ENCODE results near the gene PRMT1. TPM values are rescaled to one million over a fixed set of nuclear protein-coding genes. Genes with fewer than 3 reads are reported as not detected.

PRMT1 gene
- total and polyA plus RNA-seq, 2 donors (not counting 1 experiment from before 2014, with no cell fraction given), result 184 to 298 TPM

- Histone ChIP-seq H3K79me2 (ENCODE audit: control insufficient read depth, insufficient read depth, low read length) (peaks cover 17% of the 10 kb centered on the region), H3K36me3 (ENCODE audit: control insufficient read depth, insufficient read depth, low read length) (peaks cover 37% of the 10 kb centered on the region), H4K20me1 (ENCODE audit: control insufficient read depth, extremely low read depth, insufficient read depth, low read length) (no peaks in the 10 kb centered on the region), H3K27me3 (ENCODE audit: control insufficient read depth, insufficient read depth, low read length) (no peaks in the 10 kb centered on the region), H3K4me1 (ENCODE audit: control insufficient read depth, extremely low read depth, insufficient read depth, low read length) (no peaks in the 10 kb centered on the region), H3K4me3 (replicated peaks in 1 of 4; ENCODE audit: control extremely low read depth in 1 of 4, insufficient read depth in 1 of 4, low read depth in 3 of 4, low read length in 4 of 4) (no peak overlapping the region), H3K9ac (ENCODE audit: insufficient read depth, low read length) (no peak overlapping the region), H2AFZ (ENCODE audit: low read length) (no peak overlapping the region), H3K9me3 (ENCODE audit: control insufficient read depth, insufficient read depth, low read depth, low read length) (no peaks in the 10 kb centered on the region), H3K27ac (ENCODE audit: insufficient read depth, low read length) (no peak overlapping the region), H3K4me2 (ENCODE audit: extremely low read depth, insufficient read depth, low read length) (no peak overlapping the region)
- no peak for DNase-seq (ENCODE audit: low read depth in 2 of 2)
- TF ChIP-seq CTCF (conservative IDR thresholded peaks at IDR 0.05 in 1 of 2, IDR thresholded peaks at IDR 0.05 in 1 of 2; ENCODE audit: low read depth in 1 of 2, low read length in 2 of 2) (no peak), EZH2 (IDR thresholded peaks at IDR 0.05; ENCODE audit: low read length, missing control alignments) (no peak)
Observed at GRCh38 chr19:49651029-49651819, 25.8 kb upstream of the PRMT1 start.

GRCh38 chr19:49651820-49652550, 25.1 kb upstream of the PRMT1 start:
- Histone ChIP-seq H3K27ac (ENCODE audit: insufficient read depth, low read length) (no peak overlapping the region), H3K4me3 (replicated peaks in 1 of 4; ENCODE audit: control extremely low read depth in 1 of 4, insufficient read depth in 1 of 4, low read depth in 3 of 4, low read length in 4 of 4) (no peak overlapping the region), H3K27me3 (ENCODE audit: control insufficient read depth, insufficient read depth, low read length) (no peaks in the 10 kb centered on the region), H3K9me3 (ENCODE audit: control insufficient read depth, insufficient read depth, low read depth, low read length) (no peaks in the 10 kb centered on the region), H3K9ac (ENCODE audit: insufficient read depth, low read length) (no peak overlapping the region), H4K20me1 (ENCODE audit: control insufficient read depth, extremely low read depth, insufficient read depth, low read length) (no peaks in the 10 kb centered on the region), H3K4me1 (ENCODE audit: control insufficient read depth, extremely low read depth, insufficient read depth, low read length) (no peaks in the 10 kb centered on the region), H2AFZ (ENCODE audit: low read length) (no peak overlapping the region), H3K36me3 (ENCODE audit: control insufficient read depth, insufficient read depth, low read length) (peaks cover 41% of the 10 kb centered on the region), H3K4me2 (ENCODE audit: extremely low read depth, insufficient read depth, low read length) (no peak overlapping the region), H3K79me2 (ENCODE audit: control insufficient read depth, insufficient read depth, low read length) (peaks cover 12% of the 10 kb centered on the region)
- no peak for DNase-seq (ENCODE audit: low read depth in 2 of 2)
- TF ChIP-seq EZH2 (IDR thresholded peaks at IDR 0.05; ENCODE audit: low read length, missing control alignments), result no peak
- no peak for TF ChIP-seq CTCF (conservative IDR thresholded peaks at IDR 0.05 in 1 of 2, IDR thresholded peaks at IDR 0.05 in 1 of 2; ENCODE audit: low read depth in 1 of 2, low read length in 2 of 2)

All from fibroblast of lung (primary cell).